A172 (cell line): Measurements from ENCODE around the gene ATG7. TPM values are rescaled to one million over a fixed set of nuclear protein-coding genes. Genes with fewer than 3 reads are reported as not detected.

ENCODE experiments used
- DNase-seq: peaks from one replicate; pipeline ENCODE4 v3.0.0-alpha.2; 2015; ENCODE audit warnings: low spot score
- total RNA-seq: library from RNA; depleted of rRNA; stranded (reverse); fragments of >200 nt; shearing (Covaris generic); gene quantifications from 2 replicates; pipeline ENCODE4 v1.2.3, GENCODE V29; 2014

The ATG7 gene
- total RNA-seq, 1 experiment from 2014 or later, result 68.2 TPM

- DNase-seq, result no peak
Measured at GRCh38 chr3:11554666-11555065, 282.5 kb downstream of the ATG7 start.

- no peak for DNase-seq
Measured at GRCh38 chr3:11555211-11555782, 283.1 kb downstream of the ATG7 start.

DNA sequence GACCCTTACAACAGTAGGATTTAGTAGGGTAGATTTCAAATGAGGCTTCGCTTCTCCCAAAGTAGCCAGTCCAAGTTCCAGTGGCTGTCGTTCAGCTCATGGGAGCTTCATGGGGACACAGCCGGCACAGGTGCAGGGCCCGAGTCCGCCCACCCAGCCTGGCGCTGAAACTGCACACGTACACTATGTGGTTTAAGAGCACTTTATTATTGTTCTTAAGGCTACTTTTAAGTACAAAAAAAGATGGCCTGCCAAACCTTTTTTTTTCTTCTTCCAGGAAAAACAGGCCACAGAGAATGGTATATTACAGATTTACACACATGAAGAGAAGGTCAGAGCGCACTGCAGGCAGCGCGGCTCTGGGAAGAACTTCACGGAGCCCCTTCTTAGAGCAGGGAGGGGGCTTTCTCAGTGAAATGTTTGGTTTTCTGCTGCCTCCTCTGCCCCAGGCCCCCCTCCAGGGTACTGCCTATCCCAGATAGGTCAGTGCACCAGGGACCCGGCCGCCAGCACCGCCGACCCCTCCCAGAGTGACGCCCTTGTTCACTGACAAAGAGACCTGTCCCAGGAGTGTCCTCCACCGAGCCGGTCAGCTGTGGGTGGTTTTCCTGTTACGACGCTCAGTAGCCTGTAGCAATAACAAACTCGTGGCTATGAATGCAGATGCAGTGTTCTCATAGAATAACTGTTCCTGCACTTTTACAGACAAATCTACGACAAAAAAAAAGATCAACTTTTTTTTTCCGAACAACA is 283.9 kb downstream of the ATG7 start:
- no peak for DNase-seq

DNA sequence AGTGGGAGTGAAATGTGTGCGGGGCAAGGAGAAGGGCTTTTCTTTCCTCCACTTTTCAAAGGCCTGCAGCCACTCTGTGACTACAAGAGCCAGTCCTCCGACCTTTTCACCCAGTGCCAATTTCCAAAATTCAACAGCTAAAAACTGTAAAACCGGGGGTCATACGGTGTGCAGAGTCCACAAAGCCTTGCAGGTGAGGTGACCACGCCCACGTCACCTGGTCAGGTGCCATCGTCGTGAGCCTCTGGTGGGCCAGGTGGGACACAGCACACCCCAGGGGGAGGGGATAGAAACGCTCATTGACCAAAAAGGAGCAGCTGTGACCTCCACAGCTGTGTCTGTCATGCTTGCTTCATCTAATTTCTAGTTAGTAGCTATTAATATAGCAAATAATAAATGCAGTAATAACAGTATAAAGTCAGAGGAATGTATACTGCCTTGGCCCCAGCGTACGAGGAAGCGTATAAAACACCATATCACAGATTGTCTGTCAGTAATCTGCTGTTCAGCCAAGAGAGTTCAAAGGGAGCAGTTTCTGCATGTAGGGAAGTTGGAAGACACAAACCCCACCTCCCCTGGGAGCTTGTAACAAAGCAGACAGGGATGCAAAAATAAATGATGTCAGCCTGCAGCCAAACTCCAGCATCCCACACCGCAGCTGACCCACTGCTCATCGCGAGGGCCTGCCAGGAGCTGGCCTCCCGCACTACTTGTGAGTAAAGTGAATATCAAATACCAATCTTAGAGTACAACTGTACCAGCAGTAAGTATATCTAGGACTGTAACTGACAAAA is 284.9 kb downstream of the ATG7 start:
- no peak for DNase-seq

GRCh38 chr3:11558002-11558401 is 285.8 kb downstream of the ATG7 start:
- DNase-seq, result peak; percentile 74

DNA sequence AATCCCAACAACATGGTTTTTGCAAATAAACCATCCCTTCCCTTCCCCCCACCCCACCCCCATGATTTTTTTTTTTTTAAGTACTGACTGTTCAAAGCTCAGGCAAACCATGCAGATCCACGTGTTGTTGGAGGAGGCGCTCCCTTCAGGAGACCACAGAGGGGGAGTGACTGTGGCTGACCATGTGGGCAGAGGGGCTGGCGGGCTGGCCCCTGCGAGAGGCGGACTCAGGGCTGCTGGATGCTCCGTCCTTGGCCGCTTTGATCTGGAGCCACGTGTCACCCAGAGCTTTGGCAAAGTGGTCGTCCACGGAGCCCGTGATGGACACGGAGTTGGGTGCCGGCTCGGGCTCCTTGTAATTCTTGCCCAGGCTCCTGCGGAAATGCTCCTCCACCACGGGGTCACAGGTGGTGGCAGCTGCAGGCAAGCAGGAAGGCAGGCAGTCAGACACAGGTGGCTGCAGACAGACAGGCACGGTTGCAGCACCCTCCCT is 286.3 kb downstream of the ATG7 start:
- no peak for DNase-seq

DNA sequence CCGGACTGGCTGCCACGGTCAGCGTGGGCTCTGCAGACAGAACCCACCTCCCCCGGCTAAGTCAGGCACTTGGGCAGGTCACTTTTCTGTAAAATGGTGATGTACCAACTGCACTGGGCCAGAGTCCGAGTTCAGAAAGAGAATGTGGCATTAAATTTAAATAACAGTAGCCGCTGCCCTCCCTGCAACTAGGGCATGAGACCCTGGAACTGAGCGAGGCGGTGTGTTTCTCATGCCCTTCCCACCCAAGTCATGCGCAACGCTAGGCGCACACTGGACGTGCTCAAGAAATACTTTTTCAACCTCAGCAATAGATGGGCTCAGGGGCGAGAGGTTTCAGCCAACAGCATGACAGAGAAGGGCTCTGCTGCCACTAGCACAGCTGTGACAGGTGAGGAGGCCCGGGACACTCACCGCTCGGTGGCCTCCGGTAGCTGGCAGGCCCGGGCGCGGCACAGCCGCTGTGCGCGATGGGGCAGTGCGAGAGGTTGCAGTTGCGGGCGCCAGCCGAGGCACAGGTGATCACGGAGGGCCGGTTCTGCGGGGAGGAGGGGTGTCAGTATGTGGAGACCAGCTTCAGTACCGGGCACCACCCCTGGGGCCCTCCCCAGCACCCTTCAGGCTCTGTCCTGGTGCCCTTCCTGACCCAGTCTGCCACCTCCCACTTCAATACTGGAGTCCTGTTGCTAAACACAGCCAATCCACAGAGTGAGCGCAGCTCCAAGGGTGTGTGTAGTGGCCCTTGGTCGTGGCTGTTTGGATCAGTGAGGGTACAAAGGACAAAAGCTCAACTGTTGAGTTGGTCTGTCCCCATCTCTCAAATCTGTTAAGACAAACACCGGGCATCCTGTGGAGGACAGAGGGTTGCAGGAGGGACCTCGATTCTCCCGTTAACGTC is 287.0 kb downstream of the ATG7 start:
- no peak for DNase-seq

GRCh38 chr3:11559816-11560633 is 287.8 kb downstream of the ATG7 start:
- no peak for DNase-seq

- DNase-seq, result no peak
Measured at GRCh38 chr3:11560746-11561145, 288.5 kb downstream of the ATG7 start.

DNA sequence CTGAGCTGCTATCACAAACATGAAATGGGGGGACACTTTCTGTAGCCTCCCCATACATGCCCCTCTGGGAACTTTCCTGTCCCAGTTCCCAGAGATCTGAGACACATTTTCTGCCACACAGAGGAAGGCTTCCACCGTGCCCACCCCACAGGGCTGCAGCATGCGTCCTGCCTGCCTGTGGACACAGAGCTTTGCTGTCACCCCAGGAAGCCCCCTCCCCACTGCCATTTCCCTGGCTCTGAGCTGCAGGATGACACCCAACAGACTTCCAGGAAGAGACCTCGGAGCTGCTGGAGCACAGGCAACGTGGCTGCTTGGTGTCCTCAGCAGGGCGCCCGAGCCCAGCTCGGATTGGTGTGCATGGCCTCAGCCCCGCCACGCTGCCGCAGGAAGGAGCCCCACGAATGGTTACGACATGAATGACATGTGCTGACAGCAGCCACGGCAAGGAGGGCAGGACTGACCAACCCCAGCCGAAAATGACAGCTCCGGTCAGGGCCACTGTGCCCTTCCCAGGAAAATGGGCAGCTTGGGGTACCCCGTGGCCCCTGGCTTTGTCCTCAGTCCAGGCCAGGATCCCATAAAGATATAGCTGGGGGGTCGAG is 290.2 kb downstream of the ATG7 start:
- DNase-seq, result no peak

DNA sequence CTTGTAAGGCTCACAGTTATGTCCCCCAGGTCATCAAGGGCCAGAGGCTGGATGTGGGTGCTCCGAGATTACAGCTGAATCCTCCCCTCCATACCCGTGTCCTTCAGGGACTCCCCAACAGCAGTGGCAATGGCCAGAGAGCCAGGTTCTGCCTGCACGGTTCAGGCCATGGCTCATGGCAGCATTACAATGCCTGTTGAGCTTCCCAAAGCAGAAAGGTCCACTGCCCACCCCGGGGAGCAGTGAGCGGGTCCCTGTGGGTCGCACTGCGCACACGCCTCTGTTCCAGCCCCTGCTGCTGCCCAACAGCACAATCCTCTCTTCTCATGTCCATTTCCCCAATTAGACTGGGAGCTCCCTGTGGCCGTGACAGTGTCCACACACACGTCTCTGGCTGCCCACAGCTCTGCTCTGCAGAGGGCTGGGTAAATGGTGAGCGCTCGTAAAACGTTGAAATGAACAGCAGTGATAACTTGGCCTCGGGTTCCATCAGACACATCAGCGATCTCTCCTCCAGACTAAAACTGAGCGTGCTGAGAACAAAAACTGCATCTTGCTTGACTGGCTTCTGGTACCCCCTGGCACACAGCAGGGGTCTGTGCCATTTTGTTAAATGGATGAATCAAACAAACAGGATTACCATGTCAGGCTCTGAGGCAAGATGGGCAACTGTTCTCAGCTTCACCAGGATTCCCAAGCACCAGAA is 291.1 kb downstream of the ATG7 start:
- no peak for DNase-seq

- DNase-seq, result no peak
Measured at GRCh38 chr3:11563865-11564185, 291.6 kb downstream of the ATG7 start.

DNA sequence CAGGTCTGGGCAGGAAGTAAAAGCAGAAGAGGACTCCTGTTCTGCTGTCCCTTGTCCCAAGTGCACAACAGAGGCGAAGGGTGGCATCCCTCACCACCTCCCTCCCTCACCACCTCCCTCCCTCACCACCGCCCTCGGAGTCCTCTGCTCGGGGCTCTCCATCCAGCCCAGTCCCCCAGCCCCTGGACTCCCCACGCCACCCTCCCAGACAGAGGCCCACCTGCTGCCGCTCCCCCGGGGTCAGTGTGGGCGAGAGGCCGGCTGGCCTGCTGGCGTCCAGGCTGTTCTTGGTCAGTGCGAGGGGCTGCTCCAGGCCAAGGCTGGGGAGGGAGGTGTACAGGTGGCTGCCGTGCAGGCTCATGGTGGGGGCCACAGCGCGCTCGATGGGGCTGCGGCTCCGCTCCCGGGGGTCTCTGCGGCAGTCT is 292.4 kb downstream of the ATG7 start:
- DNase-seq, result no peak

DNA sequence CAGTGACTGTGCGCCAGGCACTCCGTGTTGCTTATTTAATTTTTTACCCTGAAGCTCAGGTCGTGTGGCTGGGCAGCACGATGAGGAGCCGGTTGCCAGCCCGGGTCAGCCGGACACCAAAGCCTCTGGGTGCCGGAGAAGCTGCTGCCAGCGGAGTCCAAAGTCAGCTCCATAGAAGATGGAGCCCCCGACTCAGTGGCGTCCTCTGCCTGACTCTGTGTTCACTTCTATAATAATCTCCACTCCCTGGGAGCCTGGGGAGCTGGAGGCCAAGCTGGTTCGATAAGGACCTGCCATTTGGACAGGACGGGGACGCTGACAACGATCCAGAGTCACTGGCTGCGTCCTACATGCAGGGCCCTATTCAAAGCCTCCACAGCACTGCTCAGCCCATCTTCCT is 292.9 kb downstream of the ATG7 start:
- DNase-seq, result no peak

DNA sequence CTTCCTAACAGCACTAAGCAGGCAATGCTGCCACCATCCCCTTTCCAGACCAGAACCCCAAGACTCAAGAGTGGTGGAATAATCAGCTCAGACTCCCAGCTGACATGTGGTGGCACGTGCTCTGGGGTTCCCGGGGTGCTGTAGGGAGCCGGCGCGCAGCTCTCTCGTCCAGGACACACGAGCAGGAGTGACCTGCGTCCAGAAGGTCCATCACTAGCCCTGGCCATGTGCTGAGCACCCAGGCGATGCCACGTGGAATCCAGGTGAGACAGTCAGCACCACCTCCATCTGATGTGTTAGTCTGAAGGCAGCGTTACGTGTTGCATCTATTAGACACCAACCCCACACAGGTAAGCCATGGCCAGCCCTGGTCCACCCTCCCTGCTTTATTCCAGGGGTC is 293.3 kb downstream of the ATG7 start:
- no peak for DNase-seq

GRCh38 chr3:11565932-11566331 is 293.7 kb downstream of the ATG7 start:
- DNase-seq, result no peak

- DNase-seq, result no peak
Measured at GRCh38 chr3:11566478-11566877, 294.3 kb downstream of the ATG7 start.

DNA sequence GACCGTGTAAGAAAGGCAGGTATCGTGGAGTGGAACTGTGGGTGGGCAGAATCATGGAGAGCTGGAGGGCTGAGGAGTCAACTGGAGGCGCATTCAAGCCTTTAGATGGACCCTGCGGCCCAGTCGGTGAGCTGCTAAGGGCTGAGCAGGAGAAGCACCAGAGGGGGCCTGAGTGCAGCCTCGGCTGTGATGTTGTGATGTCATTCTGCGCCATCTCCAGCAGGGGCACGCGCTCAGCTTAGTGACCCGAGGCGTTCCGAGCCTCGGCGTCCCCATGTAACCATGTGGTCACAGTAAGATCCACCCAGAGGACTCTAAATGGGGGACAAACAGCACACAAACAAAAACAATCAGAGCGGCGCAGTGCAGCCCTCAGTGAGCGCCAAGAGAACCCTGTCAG is 294.7 kb downstream of the ATG7 start:
- no peak for DNase-seq

- peak; percentile 91 for DNase-seq
Measured at GRCh38 chr3:11567516-11568467, 295.6 kb downstream of the ATG7 start.
